ENCODE measurements around the gene HLA-DQA2. TPM values are rescaled to one million over a fixed set of nuclear protein-coding genes. Genes with fewer than 3 reads are reported as not detected.
"Not testable (repeated sequence)": the region's sequence is repeated elsewhere in the genome, so short reads cannot be mapped to it uniquely, and the experiment has no call there.

The HLA-DQA2 gene
- total RNA-seq, 4 donors from 2014 or later, result 0.33 to 0.94 TPM; not detected in 2

DNA sequence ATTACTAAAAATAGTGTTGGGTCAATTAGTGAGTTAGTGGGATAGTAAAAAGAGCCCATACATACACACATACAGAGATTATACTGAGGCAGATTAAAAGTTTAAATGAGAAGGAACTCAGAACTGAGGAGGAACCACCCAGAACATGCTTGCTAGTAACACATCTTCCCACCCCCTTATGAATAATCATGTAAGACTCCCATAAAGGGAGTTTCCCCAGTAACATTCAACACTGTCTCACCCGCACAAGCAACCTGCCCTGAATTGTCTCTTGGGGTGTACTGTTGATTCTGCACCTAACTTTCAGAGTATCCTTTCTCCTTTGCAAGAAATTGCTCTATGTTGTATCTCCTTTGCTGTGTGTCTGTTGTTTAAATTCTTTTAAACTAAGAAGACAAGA, 33.2 kb downstream of the HLA-DQA2 start:
- Histone ChIP-seq H3K4me3 (replicated peaks in 1 of 3) (no peak overlapping the region), H3K27me3 (no peaks in the 10 kb centered on the region), H3K27ac (no peak overlapping the region), H3K4me1 (no peaks in the 10 kb centered on the region), H3K9me3 (no peaks in the 10 kb centered on the region), H3K36me3 (no peaks in the 10 kb centered on the region)
- TF ChIP-seq POLR2A (IDR thresholded peaks at IDR 0.05), result no peak
- TF ChIP-seq, protein P1, sequence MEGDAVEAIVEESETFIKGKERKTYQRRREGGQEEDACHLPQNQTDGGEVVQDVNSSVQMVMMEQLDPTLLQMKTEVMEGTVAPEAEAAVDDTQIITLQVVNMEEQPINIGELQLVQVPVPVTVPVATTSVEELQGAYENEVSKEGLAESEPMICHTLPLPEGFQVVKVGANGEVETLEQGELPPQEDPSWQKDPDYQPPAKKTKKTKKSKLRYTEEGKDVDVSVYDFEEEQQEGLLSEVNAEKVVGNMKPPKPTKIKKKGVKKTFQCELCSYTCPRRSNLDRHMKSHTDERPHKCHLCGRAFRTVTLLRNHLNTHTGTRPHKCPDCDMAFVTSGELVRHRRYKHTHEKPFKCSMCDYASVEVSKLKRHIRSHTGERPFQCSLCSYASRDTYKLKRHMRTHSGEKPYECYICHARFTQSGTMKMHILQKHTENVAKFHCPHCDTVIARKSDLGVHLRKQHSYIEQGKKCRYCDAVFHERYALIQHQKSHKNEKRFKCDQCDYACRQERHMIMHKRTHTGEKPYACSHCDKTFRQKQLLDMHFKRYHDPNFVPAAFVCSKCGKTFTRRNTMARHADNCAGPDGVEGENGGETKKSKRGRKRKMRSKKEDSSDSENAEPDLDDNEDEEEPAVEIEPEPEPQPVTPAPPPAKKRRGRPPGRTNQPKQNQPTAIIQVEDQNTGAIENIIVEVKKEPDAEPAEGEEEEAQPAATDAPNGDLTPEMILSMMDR (IDR thresholded peaks at IDR 0.05), result no peak
- intact Hi-C loops (cut with DNase I), result no loop called here
- 67 to 78% methylated on average over 1 of the region's 1 CpG for WGBS, 2 donors
- no peak for DNase-seq

DNA sequence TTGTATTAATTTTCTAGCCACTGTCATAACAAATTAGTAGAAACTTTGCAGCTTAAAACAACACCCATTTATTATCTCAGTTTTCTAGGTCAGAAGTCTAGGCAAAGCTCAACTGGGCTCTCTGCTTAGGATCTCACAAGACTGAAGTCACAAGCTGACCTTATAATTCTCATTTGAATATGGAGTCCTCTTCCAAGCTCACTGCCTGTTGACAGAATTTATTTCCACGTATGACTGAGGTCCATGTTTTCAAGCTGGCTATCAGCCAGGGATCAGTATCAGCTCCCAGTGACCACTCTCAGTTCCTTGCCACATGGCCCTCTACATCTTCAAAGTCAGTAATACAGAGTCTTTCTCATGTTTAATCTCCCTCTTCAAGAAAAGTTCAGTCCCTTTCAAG, 33.9 kb downstream of the HLA-DQA2 start:
- WGBS, 2 donors, result 27 to 41% methylated on average over 1 of the region's 1 CpG
- Histone ChIP-seq H3K9me3 (no peaks in the 10 kb centered on the region), H3K27ac (no peak overlapping the region), H3K4me1 (no peaks in the 10 kb centered on the region), H3K27me3 (no peaks in the 10 kb centered on the region), H3K36me3 (no peaks in the 10 kb centered on the region), H3K4me3 (replicated peaks in 1 of 3) (no peak overlapping the region)
- TF ChIP-seq, protein P1 (IDR thresholded peaks at IDR 0.05), result no peak
- no peak for TF ChIP-seq POLR2A (IDR thresholded peaks at IDR 0.05)
- DNase-seq, result no peak
- intact Hi-C loops (cut with DNase I), result no loop called here

DNA sequence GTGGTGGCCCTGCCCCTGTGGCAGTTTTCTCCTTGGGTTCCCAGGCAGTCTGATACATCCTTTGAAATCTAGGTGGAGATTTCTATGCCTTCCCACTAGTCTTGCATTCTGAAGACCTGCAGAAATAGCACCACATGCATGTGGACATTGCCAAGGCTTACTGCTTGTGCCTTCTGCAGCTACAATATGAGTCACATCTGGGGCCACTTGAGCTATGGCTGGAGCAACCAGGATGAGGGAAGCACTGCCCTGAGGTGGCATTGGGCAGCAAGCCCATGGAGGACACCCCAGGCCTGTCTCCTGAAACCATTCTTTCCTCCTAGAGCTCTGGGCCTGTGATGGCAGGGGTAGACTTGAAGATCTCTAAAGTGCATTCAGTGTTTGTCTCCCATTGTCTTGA, 37.8 kb downstream of the HLA-DQA2 start:
- no peaks in the 10 kb centered on the region for H3K4me1 ChIP-seq
- no peaks in the 10 kb centered on the region for H3K9me3 ChIP-seq
- H3K27me3 ChIP-seq, result no peaks in the 10 kb centered on the region
- no peaks in the 10 kb centered on the region for H3K36me3 ChIP-seq
- TF ChIP-seq, protein P1 (IDR thresholded peaks at IDR 0.05), result no peak
- no peak for TF ChIP-seq POLR2A (IDR thresholded peaks at IDR 0.05)
- intact Hi-C loops (cut with DNase I), result no loop called here
- DNase-seq, result no peak
- no peak overlapping the region for H3K27ac ChIP-seq
- H3K4me3 ChIP-seq (replicated peaks in 1 of 3), result no peak overlapping the region

DNA sequence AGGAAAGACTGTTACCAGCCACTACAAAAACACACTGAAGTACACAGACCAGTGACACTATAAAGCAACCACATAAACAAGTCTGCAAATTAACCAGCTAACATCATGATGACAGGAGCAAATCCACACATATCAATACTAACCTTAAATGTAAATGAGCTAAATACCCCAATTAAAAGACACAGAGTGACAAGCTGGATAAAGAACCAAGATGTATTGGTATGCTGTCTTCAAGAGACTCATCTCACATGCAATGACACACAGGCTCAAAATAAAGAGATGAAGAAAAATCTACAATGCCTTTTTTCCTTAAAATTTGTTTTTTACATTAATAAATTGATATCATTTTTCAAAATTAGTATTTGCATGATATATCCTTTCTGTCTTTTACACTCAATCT, 41.7 kb downstream of the HLA-DQA2 start:
- H3K9me3 ChIP-seq; H3K27me3 ChIP-seq; H3K4me1 ChIP-seq; DNase-seq; H3K4me3 ChIP-seq (replicated peaks in 1 of 3); H3K27ac ChIP-seq; H3K36me3 ChIP-seq; intact Hi-C loops (cut with DNase I): not testable (repeated sequence)

DNA sequence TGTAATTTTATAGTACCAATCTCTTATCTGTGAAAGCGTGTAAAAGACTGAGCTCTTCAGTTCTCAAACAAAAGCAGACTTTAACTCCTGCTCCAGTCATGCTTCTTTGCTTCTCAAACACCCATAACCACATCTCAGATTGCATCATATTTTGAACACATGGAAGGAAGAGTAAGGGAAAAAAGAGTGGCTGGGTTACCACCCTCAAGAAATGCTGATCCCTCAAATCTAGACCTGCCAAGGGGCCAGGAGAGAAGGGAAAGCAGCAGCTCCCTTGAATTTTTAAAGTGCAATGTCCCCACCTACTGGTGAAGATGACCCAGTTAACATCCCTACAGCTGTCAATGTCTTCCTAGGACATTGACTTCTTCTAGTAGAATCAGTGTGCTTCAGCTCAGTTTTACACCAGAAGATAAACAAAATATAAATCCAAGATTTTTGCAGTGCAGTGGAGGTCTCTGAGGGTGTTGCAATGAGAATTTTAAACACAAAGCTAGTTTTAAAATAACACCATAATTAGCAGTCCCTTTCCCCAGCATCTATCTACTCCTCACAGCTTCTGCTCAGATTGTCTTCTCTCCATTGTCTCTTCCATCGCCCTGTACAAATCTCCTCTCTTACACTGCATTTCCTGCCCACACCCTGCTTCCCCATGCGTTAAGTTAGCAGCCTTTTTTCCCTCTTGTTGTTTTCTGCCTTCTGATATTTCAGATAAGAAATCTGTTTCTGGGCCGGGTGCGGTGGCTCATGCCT, 44.8 kb downstream of the HLA-DQA2 start:
- intact Hi-C loops (cut with DNase I), result no loop called here
- H3K36me3 ChIP-seq, result no peaks in the 10 kb centered on the region
- H3K27me3 ChIP-seq, result no peaks in the 10 kb centered on the region
- H3K4me3 ChIP-seq (replicated peaks in 1 of 3), result no peak overlapping the region
- TF ChIP-seq POLR2A (IDR thresholded peaks at IDR 0.05), result no peak
- TF ChIP-seq, protein P1 (IDR thresholded peaks at IDR 0.05), result peak in 4 of 6 experiments; percentile 22 to 55 (median 48)
- no peaks in the 10 kb centered on the region for H3K9me3 ChIP-seq
- H3K27ac ChIP-seq, result no peak overlapping the region
- peak; percentile 11 to 23 for DNase-seq
- 37 to 49% methylated on average over 5 of the region's 5 CpGs for whole genome bisulfite sequencing, 2 donors
- H3K4me1 ChIP-seq, result no peaks in the 10 kb centered on the region

All from thyroid gland (tissue), 4 donors.